CD4-positive, alpha-beta T cell (primary cell): Measurements from ENCODE around the gene NELFA. TPM values are rescaled to one million over a fixed set of nuclear protein-coding genes. Genes with fewer than 3 reads are reported as not detected.

Source experiments
- ATAC-seq: fragments of 200-7000 bp; cut with Tn5 transposase; one replicate; pipeline ENCODE4 v1.10.0; 2022; ENCODE audit warnings: mild to moderate bottlenecking; ENCODE audit not compliant: poor library complexity
- CTCF ChIA-PET: fragments of 350-600 bp; sonication (Branson Sonifier 250); formaldehyde crosslinking; loops from one replicate; lab custom pipeline; 2021; ENCODE audit warnings: antibody characterized with exemption, inconsistent platforms; lab: Charles Lee
- POLR2A ChIA-PET: fragments of 350-600 bp; sonication (Branson Sonifier 250); formaldehyde crosslinking; loops from one replicate; lab custom pipeline; 2021; ENCODE audit warnings: antibody characterized with exemption, inconsistent platforms; lab: Charles Lee
- DNase-seq, 14 experiments: peaks; one replicate each; pipeline ENCODE4 v3.0.0-alpha.2; 2013 to 2020; ENCODE audit warnings: mixed read lengths in 2 of 14
- H3K27ac ChIP-seq, 2 donors: one replicate each; pipeline versions ENCODE4 v1.5.1 to v1.7.0; 2013; ENCODE audit warnings: low read length in 2 of 2, low read depth in 1 of 2, mild to moderate bottlenecking in 1 of 2
- H3K27me3 ChIP-seq, 2 experiments: 1 replicate in 1 of 2; 2 replicates in 1 of 2; pipeline versions ENCODE4 v1.6.1 to v1.7.0; 2013; ENCODE audit warnings: low read length in 2 of 2, control low read depth in 1 of 2, mild to moderate bottlenecking in 1 of 2, moderate library complexity in 1 of 2; ENCODE audit not compliant: insufficient read depth in 2 of 2, control insufficient read depth in 1 of 2
- H3K36me3 ChIP-seq: one replicate; pipeline ENCODE4 v1.6.1; 2013; ENCODE audit warnings: low read length, control low read depth; ENCODE audit not compliant: insufficient read depth
- H3K4me1 ChIP-seq: one replicate; pipeline ENCODE4 v1.6.1; 2013; ENCODE audit warnings: low read length, control low read depth; ENCODE audit not compliant: insufficient read depth
- H3K4me3 ChIP-seq: one replicate; pipeline ENCODE4 v1.5.1; 2013; ENCODE audit warnings: mild to moderate bottlenecking, low read length, moderate library complexity
- H3K9me3 ChIP-seq, 2 experiments: 1 replicate in 1 of 2; 2 replicates in 1 of 2; pipeline versions ENCODE4 v1.6.1 to v1.7.0; 2013; ENCODE audit warnings: low read length in 2 of 2, mild to moderate bottlenecking in 2 of 2, control low read depth in 1 of 2, moderate library complexity in 1 of 2; ENCODE audit not compliant: control insufficient read depth in 1 of 2, insufficient read depth in 1 of 2
- H3K27ac Mint-ChIP-seq: one replicate; pipeline ENCODE4 v1.8.0; 2020; ENCODE audit warnings: mixed read lengths
- H3K27me3 Mint-ChIP-seq: one replicate; pipeline ENCODE4 v1.8.0; 2021; ENCODE audit warnings: mixed read lengths
- H3K36me3 Mint-ChIP-seq: one replicate; pipeline ENCODE4 v1.8.0; 2021; ENCODE audit warnings: low read depth, mixed read lengths
- H3K4me1 Mint-ChIP-seq: one replicate; pipeline ENCODE4 v1.8.0; 2021; ENCODE audit warnings: low read depth, mixed read lengths
- H3K4me3 Mint-ChIP-seq: one replicate; pipeline ENCODE4 v1.8.0; 2020; ENCODE audit warnings: mild to moderate bottlenecking, mixed read lengths
- H3K9me3 Mint-ChIP-seq: one replicate; pipeline ENCODE4 v1.8.0; 2020; ENCODE audit warnings: mixed read lengths
- intact Hi-C, 2 experiments: fragments of 100-400 bp; cut with DNase I in 1 of 2; cut with micrococcal nuclease in 1 of 2; formaldehyde crosslinking; loops; one replicate each; pipeline versions ENCODE4 v1.15.1 to v1.9.0; 2023 to 2025; cut with DNase I, micrococcal nuclease
- polyA plus RNA-seq, 2 donors: library from polyadenylated mRNA; unstranded; fragments of 120-200 nt; gene quantifications; one replicate each; pipeline ENCODE4 v1.2.1, GENCODE V29; 2013
- total RNA-seq, 174 experiments: library from RNA in 2 of 174; stranded (reverse) in 2 of 174; gene quantifications; one replicate each; pipeline ENCODE4 v1.2.3 and lab custom pipeline; 2021 to 2026
- TF ChIP-seq, protein P1 (sequence below): fragments of 200-600 bp; IDR thresholded peaks from one replicate; pipeline ENCODE4 v1.8.0; 2022; ENCODE audit warnings: antibody characterized with exemption, mild to moderate bottlenecking

Gene NELFA
- 10 to 100 TPM; 39.9 to 40.1 TPM for total RNA-seq
- polyA plus RNA-seq (2013, experiment 1 of 2), result 26.2 TPM
- polyA plus RNA-seq (2013, experiment 2 of 2), result 28.8 TPM
- total RNA-seq (lab: John Stamatoyannopoulos, UW), result 25.0 to 69.6 (median 41.0) reads per million in 172 experiments

DNA sequence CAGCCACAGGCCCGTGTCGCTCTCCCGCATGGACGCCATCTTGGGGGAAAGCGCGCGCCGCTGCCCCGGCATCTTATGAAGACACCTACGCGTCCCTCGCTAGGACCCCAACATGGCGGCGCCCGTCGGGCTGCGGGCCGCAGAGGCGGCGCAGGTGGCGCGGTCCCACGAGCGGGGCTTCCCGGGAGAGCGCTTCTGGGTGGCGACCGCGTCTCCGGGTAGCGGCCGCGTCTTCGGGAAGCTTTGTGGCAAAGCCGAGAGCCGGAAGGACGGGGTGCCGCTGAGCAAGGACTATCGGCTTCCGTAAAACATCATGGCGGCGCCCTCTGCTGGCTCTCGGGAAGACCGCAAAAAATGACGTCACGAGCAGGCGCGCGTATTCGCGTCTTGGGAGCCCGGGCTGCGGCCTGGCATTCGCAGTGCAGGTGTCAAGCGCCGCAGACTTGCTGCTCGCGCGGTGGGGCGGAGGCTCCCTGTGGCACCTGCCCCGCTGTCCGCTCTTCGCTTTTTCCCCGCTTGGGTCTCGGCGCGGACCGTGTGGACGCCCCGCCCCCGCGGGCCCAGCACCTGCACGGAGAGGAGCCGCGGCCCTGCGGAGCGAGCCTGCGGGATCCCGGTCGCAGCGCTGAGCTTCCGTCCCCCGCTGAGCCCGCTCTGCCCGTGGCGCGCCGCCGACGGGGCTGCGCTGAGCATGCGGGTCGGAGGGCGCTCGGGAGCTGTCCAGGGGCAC, at the start of gene NELFA:
Gene NELFA (minus strand): TSS at position 54 of the 730 bp plus-strand sequence. CDS start 15 bp downstream, at position 39.
- ChIA-PET CTCF (interaction anchor here (1.1 to 1.2 kb wide), 2 partner anchors 301 to 410 kb away, joined by 3 read pairs; partner anchors contain the start of gene CFAP99), POLR2A (interaction anchor here (0.5 to 2.2 kb wide), 20 partner anchors 9 to 1077 kb away, joined by 3 to 10 read pairs (median 4); partner anchors contain the start of genes FAM193A, FAM53A, GAK and HAUS3)
- H3K9me3 Mint-ChIP-seq, result no peaks in the 10 kb centered on the region
- peaks cover 9% of the 10 kb centered on the region for H3K36me3 ChIP-seq
- H3K4me1 Mint-ChIP-seq, result peaks cover 39% of the 10 kb centered on the region
- no peaks in the 10 kb centered on the region for H3K27me3 ChIP-seq
- no peaks in the 10 kb centered on the region for H3K9me3 ChIP-seq
- peak within 1 kb of the TSS; percentile 95 for H3K27ac Mint-ChIP-seq
- TF ChIP-seq, protein P1, sequence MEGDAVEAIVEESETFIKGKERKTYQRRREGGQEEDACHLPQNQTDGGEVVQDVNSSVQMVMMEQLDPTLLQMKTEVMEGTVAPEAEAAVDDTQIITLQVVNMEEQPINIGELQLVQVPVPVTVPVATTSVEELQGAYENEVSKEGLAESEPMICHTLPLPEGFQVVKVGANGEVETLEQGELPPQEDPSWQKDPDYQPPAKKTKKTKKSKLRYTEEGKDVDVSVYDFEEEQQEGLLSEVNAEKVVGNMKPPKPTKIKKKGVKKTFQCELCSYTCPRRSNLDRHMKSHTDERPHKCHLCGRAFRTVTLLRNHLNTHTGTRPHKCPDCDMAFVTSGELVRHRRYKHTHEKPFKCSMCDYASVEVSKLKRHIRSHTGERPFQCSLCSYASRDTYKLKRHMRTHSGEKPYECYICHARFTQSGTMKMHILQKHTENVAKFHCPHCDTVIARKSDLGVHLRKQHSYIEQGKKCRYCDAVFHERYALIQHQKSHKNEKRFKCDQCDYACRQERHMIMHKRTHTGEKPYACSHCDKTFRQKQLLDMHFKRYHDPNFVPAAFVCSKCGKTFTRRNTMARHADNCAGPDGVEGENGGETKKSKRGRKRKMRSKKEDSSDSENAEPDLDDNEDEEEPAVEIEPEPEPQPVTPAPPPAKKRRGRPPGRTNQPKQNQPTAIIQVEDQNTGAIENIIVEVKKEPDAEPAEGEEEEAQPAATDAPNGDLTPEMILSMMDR, result no peak
- peak within 1 kb of the TSS; percentile 87 for H3K4me3 ChIP-seq
- H3K36me3 Mint-ChIP-seq, result peaks cover 43% of the 10 kb centered on the region
- peak within 1 kb of the TSS; percentile 97 to 99 for H3K27ac ChIP-seq
- peak; percentile 93 to 98 (median 95) for DNase-seq
- intact Hi-C loops, result loop anchor here in 1 of 2 experiments (1.0 to 10.0 kb wide), 10 partner anchors 32 to 1334 kb away; partner anchors contain the start of genes ATP5ME, CFAP99, GRK4 and HTT
- no peaks in the 10 kb centered on the region for H3K27me3 Mint-ChIP-seq
- H3K4me3 Mint-ChIP-seq, result peak within 1 kb of the TSS; percentile 98
- peaks cover 31% of the 10 kb centered on the region for H3K4me1 ChIP-seq
- peak; percentile 79 for ATAC-seq

DNA sequence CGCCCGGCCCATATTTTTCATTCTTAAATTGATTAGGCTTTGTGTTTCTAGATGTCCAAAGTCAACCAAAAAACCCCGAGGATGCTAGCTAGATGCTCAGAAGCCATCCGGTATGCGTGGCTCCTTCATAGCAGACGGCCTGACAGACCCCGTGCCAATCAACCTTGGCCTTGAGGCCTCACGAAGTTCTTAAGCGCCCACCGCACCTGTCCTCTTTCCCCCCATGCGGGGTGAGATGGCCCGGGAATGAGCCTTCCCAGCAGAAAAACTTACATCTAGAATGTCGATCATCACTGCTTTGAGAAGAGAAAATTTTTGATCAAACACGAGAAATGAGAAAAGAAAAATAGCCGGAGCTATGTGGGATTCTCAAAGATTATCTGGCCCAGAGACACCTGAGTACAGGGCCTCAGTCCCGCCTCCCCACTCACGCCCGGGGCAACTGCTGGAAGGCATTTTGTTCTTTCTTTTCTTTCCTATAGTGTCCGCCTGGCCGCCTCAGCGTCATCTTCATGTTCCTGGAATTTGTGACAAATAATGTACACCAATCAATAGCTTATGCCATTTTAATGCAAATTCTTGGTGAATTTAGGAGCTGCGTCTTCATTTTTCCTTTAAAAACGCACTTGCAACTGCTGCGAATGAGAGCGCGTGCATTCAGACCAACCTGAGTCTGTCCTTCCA, 48.8 kb upstream of the NELFA start:
- H3K27ac Mint-ChIP-seq, result no peak overlapping the region
- Histone ChIP-seq H3K27me3 (peaks cover 24 to 50% of the 10 kb centered on the region in 2 experiments), H3K36me3 (no peaks in the 10 kb centered on the region), H3K4me3 (no peak overlapping the region), H3K4me1 (peaks cover 11% of the 10 kb centered on the region), H3K27ac (no peak overlapping the region), H3K9me3 (peaks cover 0 to 5% of the 10 kb centered on the region in 2 experiments)
- H3K9me3 Mint-ChIP-seq, result no peaks in the 10 kb centered on the region
- CTCF ChIA-PET, result no interaction called here
- DNase-seq (no peak), ATAC-seq (no peak)
- peak overlapping the region; percentile 81 for H3K4me3 Mint-ChIP-seq
- TF ChIP-seq, protein P1, result no peak
- no peaks in the 10 kb centered on the region for H3K36me3 Mint-ChIP-seq
- POLR2A ChIA-PET, result interaction anchor here (1.6 kb wide), 1 partner anchor 49 kb away, joined by 4 read pairs; the partner anchor contains the start of gene NELFA
- H3K4me1 Mint-ChIP-seq, result peaks cover 4% of the 10 kb centered on the region
- H3K27me3 Mint-ChIP-seq, result peaks cover 42% of the 10 kb centered on the region
- intact Hi-C loops, result no loop called here

DNA sequence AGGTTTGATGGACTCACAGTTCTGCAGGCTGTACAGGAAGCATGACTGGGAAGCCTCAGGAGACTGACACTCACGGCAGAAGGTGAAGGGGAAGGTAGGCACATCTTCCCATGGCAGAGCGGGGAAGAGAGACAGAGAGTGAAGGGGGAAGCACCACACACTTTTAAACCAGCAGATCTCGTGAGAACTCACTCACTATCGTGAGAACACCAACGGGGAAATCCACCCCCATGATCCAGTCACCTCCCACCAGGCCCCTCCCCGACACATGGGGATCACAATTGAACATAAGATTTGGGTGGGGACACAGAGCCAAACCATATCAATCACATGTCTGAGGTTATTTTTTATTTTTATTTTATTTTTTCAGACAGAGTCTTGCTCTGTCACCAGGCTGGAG, 45.4 kb upstream of the NELFA start:
- no peaks in the 10 kb centered on the region for H3K9me3 ChIP-seq
- intact Hi-C loops, result no loop called here
- H3K4me3 Mint-ChIP-seq, result no peak overlapping the region
- no peak overlapping the region for H3K4me3 ChIP-seq
- peaks cover 53% of the 10 kb centered on the region for H3K27me3 Mint-ChIP-seq
- H3K27me3 ChIP-seq, result peaks cover 27 to 40% of the 10 kb centered on the region in 2 experiments
- no peaks in the 10 kb centered on the region for H3K9me3 Mint-ChIP-seq
- H3K4me1 ChIP-seq, result peaks cover 4% of the 10 kb centered on the region
- TF ChIP-seq, protein P1, result no peak
- peaks cover 4% of the 10 kb centered on the region for H3K4me1 Mint-ChIP-seq
- no peaks in the 10 kb centered on the region for H3K36me3 ChIP-seq
- DNase-seq (no peak), ATAC-seq (no peak)
- H3K36me3 Mint-ChIP-seq, result no peaks in the 10 kb centered on the region
- no peak overlapping the region for H3K27ac ChIP-seq
- ChIA-PET POLR2A (no interaction called here), CTCF (no interaction called here)
- no peak overlapping the region for H3K27ac Mint-ChIP-seq
